Right renal pelvis (tissue), 4 donors: ENCODE data around the gene MAST4. TPM values are rescaled to one million over a fixed set of nuclear protein-coding genes. Genes with fewer than 3 reads are reported as not detected.
A peak's percentile ranks its signal among the peaks of the same experiment; 100 is the strongest.
"Not testable (repeated sequence)": the region's sequence is repeated elsewhere in the genome, so short reads cannot be mapped to it uniquely, and the experiment has no call there.

ENCODE experiments used
- DNase-seq, 4 donors: peaks; one replicate each; pipeline ENCODE4 v3.0.0-alpha.2; 2013; ENCODE audit warnings: low read depth in 4 of 4, low spot score in 3 of 4, missing footprints in 1 of 4
- polyA plus RNA-seq, 4 donors: library from polyadenylated mRNA; unstranded; fragments of 120-200 nt; gene quantifications; one replicate each; pipeline ENCODE4 v1.2.1, GENCODE V29; 2013; ENCODE audit not compliant: insufficient read length in 4 of 4

Gene MAST4
- polyA plus RNA-seq, 4 donors: 14.1 to 18.1 (median 15.0) TPM

- no peak for DNase-seq
These were observed 97.8 kb downstream of the MAST4 start for GRCh38 chr5:66694036-66694435.

- not testable (repeated sequence) for DNase-seq
These were observed 99.6 kb downstream of the MAST4 start for GRCh38 chr5:66695840-66696239.

- no peak for DNase-seq
These were observed 101.8 kb downstream of the MAST4 start for GRCh38 chr5:66697796-66698564.

GRCh38 chr5:66701244-66701643 lies 105.1 kb downstream of the MAST4 start:
- DNase-seq: no peak

- no peak for DNase-seq
These were observed 106.2 kb downstream of the MAST4 start for GRCh38 chr5:66702426-66702825.

- DNase-seq: no peak
These were observed 108.7 kb downstream of the MAST4 start for GRCh38 chr5:66704790-66705425.

GRCh38 chr5:66708368-66708767 lies 112.2 kb downstream of the MAST4 start:
- DNase-seq: no peak

- DNase-seq: no peak
These were observed 114.4 kb downstream of the MAST4 start for GRCh38 chr5:66710557-66711088.

- no peak for DNase-seq
These were observed 117.8 kb downstream of the MAST4 start for GRCh38 chr5:66713998-66714397.

- peak; percentile 21 to 47 (median 26) for DNase-seq
These were observed 121.5 kb downstream of the MAST4 start for GRCh38 chr5:66717455-66718373.

GRCh38 chr5:66718374-66719002 lies 122.3 kb downstream of the MAST4 start:
- DNase-seq: no peak

- no peak for DNase-seq
These were observed 124.6 kb downstream of the MAST4 start for GRCh38 chr5:66720780-66721179.

GRCh38 chr5:66722686-66723085 lies 126.5 kb downstream of the MAST4 start:
- DNase-seq: no peak

GRCh38 chr5:66724349-66725139 lies 128.4 kb downstream of the MAST4 start:
- DNase-seq: no peak

GRCh38 chr5:66727630-66728029 lies 131.4 kb downstream of the MAST4 start:
- DNase-seq: no peak

- DNase-seq: no peak
These were observed 131.9 kb downstream of the MAST4 start for GRCh38 chr5:66728049-66728448.

GRCh38 chr5:66737096-66737495 lies 140.9 kb downstream of the MAST4 start:
- no peak for DNase-seq

GRCh38 chr5:66738136-66738535 lies 141.9 kb downstream of the MAST4 start:
- DNase-seq: no peak

GRCh38 chr5:66739021-66739420 lies 142.8 kb downstream of the MAST4 start:
- DNase-seq: no peak

GRCh38 chr5:66739951-66740350 lies 143.8 kb downstream of the MAST4 start:
- DNase-seq: no peak
